A673 (cell line): Measurements from ENCODE around the gene SEMA4D. TPM values are rescaled to one million over a fixed set of nuclear protein-coding genes. Genes with fewer than 3 reads are reported as not detected.

Experiments
- Bru-seq: library from RNA; stranded (reverse); fragments of 400-500 nt; gene quantifications from one replicate; lab custom pipeline; 2021; lab: Mats Ljungman, UMichigan
- BruChase-seq, 2 experiments: library from RNA; stranded (reverse); fragments of 400-500 nt; gene quantifications; one replicate each; lab custom pipeline; 2021; lab: Mats Ljungman, UMichigan
- BruUV-seq: library from RNA; stranded (reverse); fragments of 400-500 nt; replicated peaks from 2 replicates; lab custom pipeline; 2021; lab: Mats Ljungman, UMichigan
- CTCF ChIA-PET: fragments of 300-600 bp; sonication (Branson Sonifier 250); formaldehyde crosslinking; loops from one replicate; lab custom pipeline; 2022; ENCODE audit warnings: antibody characterized with exemption; lab: Charles Lee
- POLR2A ChIA-PET: fragments of 300-600 bp; sonication (Branson Sonifier 250); formaldehyde crosslinking; loops from one replicate; lab custom pipeline; 2022; ENCODE audit warnings: antibody characterized with exemption; ENCODE audit not compliant: low non-redundant PET; lab: Charles Lee
- DNase-seq: peaks from one replicate; pipeline ENCODE4 v3.0.0-alpha.2; 2015; ENCODE audit warnings: low spot score
- H3K27ac ChIP-seq: fragments of 200-600 bp; sonication (generic); 2 replicates; pipeline ENCODE4 v1.5.1; 2016; ENCODE audit warnings: mixed run types, low read depth, mild to moderate bottlenecking, mixed read lengths, antibody characterized with exemption, low read length; ENCODE audit not compliant: poor library complexity, severe bottlenecking
- H3K27me3 ChIP-seq: fragments of 200-600 bp; sonication (generic); replicated peaks from 2 replicates; pipeline ENCODE4 v1.6.1; 2017; ENCODE audit warnings: mixed run types, low read depth, mild to moderate bottlenecking, mixed read lengths, antibody characterized with exemption, low read length; ENCODE audit not compliant: insufficient read depth, poor library complexity
- H3K36me3 ChIP-seq: fragments of 200-600 bp; sonication (generic); 2 replicates; pipeline ENCODE4 v1.6.1; 2016; ENCODE audit warnings: mixed run types, mild to moderate bottlenecking, mixed read lengths, antibody characterized with exemption, low read length; ENCODE audit not compliant: insufficient read depth, poor library complexity, severe bottlenecking
- H3K4me1 ChIP-seq: fragments of 200-600 bp; sonication (generic); 2 replicates; pipeline ENCODE4 v1.6.1; 2017; ENCODE audit warnings: mixed run types, mild to moderate bottlenecking, mixed read lengths, antibody characterized with exemption, low read length; ENCODE audit not compliant: insufficient read depth, poor library complexity, severe bottlenecking
- H3K4me3 ChIP-seq: fragments of 200-600 bp; sonication (generic); 2 replicates; pipeline ENCODE4 v1.5.1; 2016; ENCODE audit warnings: low read depth, mixed run types, mild to moderate bottlenecking, mixed read lengths, low read length; ENCODE audit not compliant: poor library complexity, severe bottlenecking
- H3K9me3 ChIP-seq: fragments of 200-600 bp; sonication (generic); 2 replicates; pipeline ENCODE4 v1.6.1; 2016; ENCODE audit warnings: mixed run types, low read depth, mild to moderate bottlenecking, mixed read lengths, antibody characterized with exemption, low read length; ENCODE audit not compliant: poor library complexity, severe bottlenecking
- EZH2 ChIP-seq: fragments of 200-600 bp; sonication (generic); IDR thresholded peaks from 2 replicates; pipeline ENCODE4 v1.6.1; 2017; ENCODE audit warnings: borderline replicate concordance, low read depth, mild to moderate bottlenecking, mixed read lengths, antibody characterized with exemption, low read length; ENCODE audit not compliant: poor library complexity, severe bottlenecking
- intact Hi-C: fragments of 100-400 bp; cut with micrococcal nuclease; formaldehyde crosslinking; loops from one replicate; pipeline ENCODE4 v1.10.0; 2022; ENCODE audit not compliant: unreplicated experiment
- long read RNA-seq: library from polyadenylated mRNA; stranded (forward); transcript quantifications from one replicate; pipeline ENCODE4 v2.0.0, GENCODE V29; 2022
- total RNA-seq: library from RNA; stranded (reverse); gene quantifications from 2 replicates; pipeline ENCODE4 v1.2.3, GENCODE V29; 2021
- TF ChIP-seq, protein P1 (sequence below): fragments of 300-800, 200-600 bp; sonication (generic); conservative IDR thresholded peaks from 2 replicates; pipeline ENCODE4 v1.5.1; 2017; ENCODE audit warnings: low read depth, mild to moderate bottlenecking, antibody characterized with exemption, low read length, moderate library complexity, mixed read lengths

The SEMA4D gene, protein sequence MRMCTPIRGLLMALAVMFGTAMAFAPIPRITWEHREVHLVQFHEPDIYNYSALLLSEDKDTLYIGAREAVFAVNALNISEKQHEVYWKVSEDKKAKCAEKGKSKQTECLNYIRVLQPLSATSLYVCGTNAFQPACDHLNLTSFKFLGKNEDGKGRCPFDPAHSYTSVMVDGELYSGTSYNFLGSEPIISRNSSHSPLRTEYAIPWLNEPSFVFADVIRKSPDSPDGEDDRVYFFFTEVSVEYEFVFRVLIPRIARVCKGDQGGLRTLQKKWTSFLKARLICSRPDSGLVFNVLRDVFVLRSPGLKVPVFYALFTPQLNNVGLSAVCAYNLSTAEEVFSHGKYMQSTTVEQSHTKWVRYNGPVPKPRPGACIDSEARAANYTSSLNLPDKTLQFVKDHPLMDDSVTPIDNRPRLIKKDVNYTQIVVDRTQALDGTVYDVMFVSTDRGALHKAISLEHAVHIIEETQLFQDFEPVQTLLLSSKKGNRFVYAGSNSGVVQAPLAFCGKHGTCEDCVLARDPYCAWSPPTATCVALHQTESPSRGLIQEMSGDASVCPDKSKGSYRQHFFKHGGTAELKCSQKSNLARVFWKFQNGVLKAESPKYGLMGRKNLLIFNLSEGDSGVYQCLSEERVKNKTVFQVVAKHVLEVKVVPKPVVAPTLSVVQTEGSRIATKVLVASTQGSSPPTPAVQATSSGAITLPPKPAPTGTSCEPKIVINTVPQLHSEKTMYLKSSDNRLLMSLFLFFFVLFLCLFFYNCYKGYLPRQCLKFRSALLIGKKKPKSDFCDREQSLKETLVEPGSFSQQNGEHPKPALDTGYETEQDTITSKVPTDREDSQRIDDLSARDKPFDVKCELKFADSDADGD
- 14.2 and 16.7 TPM in 2 replicates for total RNA-seq
- Bru-seq, nascent RNA = percentile 52 among the genes with signal in this experiment
- percentile 51 among the genes with signal in this experiment for BruChase-seq, experiment 1, labeled RNA remaining after a 2-hour chase
- BruChase-seq, experiment 2, labeled RNA remaining after a 6-hour chase = percentile 55 among the genes with signal in this experiment
- long read RNA-seq, full-length matches to known transcripts = 6 of 16 reads
- long read RNA-seq, partial matches to known transcripts = 4 of 16 reads
- long read RNA-seq, other reads (novel, unspliced or antisense) = 6 of 16 reads

DNA sequence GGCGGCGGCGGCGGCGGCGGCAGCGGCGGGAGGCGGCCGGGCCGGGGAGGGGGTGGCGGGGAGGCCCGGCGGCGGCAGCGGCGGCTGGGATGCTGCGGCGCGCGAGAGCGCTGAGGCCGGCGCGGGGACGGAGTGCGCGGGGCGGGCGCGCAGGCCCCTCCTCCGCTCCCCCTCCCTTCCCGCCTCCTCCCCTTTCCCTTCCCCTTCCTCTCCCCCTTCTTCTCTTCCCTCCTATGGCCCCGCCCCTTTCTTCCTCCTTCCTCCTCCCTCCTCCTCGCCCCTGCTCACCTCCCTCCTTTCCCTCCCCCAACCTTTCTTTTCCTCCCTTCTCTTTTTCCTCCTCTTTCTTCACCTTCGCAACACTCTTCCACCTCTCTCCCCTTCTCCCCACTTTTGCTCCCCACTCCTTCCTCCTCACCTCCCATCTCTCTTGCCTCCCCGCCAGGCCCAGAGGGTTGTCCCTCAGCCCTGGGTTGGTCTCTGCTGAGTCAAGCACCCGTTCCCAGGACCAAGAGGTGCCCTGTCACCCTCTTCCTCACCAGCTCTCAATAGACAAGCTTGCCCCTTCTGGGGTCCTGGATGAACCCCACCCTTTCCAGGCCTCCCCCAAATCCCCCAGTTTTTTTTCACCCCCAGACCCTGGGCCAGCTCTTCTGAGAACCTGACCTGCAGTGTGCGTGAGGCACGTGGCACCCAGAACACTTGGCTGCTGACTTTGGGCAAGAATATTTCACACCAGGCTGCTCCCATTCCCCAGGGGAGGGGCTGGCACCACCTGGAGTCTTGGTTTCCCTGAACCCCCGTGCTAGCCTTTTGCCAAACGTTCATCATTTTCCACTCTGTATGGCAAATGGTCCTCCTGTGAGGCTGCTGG is at the start of gene SEMA4D:
Gene SEMA4D, minus strand, starts transcription at position 136 of the 874 bp plus-strand sequence. CDS start 92,657 bp downstream, outside the sequence.
- BruUV-seq = no TSS peak
- TF ChIP-seq EZH2 = no peak
- TF ChIP-seq, protein P1, sequence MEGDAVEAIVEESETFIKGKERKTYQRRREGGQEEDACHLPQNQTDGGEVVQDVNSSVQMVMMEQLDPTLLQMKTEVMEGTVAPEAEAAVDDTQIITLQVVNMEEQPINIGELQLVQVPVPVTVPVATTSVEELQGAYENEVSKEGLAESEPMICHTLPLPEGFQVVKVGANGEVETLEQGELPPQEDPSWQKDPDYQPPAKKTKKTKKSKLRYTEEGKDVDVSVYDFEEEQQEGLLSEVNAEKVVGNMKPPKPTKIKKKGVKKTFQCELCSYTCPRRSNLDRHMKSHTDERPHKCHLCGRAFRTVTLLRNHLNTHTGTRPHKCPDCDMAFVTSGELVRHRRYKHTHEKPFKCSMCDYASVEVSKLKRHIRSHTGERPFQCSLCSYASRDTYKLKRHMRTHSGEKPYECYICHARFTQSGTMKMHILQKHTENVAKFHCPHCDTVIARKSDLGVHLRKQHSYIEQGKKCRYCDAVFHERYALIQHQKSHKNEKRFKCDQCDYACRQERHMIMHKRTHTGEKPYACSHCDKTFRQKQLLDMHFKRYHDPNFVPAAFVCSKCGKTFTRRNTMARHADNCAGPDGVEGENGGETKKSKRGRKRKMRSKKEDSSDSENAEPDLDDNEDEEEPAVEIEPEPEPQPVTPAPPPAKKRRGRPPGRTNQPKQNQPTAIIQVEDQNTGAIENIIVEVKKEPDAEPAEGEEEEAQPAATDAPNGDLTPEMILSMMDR = no peak
- ChIA-PET POLR2A (no interaction called here), CTCF (no interaction called here)
- H3K4me1 ChIP-seq = no peaks in the 10 kb centered on the region
- H3K27ac ChIP-seq = peak within 1 kb of the TSS; percentile 19
- DNase-seq = peak; percentile 83
- H3K9me3 ChIP-seq = no peaks in the 10 kb centered on the region
- no peaks in the 10 kb centered on the region for H3K36me3 ChIP-seq
- intact Hi-C loops = no loop called here
- H3K27me3 ChIP-seq = no peaks in the 10 kb centered on the region
- H3K4me3 ChIP-seq = peak within 1 kb of the TSS; percentile 76

GRCh38 chr9:89547000-89547399 is 49.1 kb upstream of the SEMA4D start:
- BruUV-seq = no TSS peak
- ChIA-PET POLR2A (no interaction called here), CTCF (no interaction called here)
- Histone ChIP-seq H3K4me3 (no peak overlapping the region), H3K4me1 (no peaks in the 10 kb centered on the region), H3K27ac (no peak overlapping the region), H3K9me3 (peaks cover 9% of the 10 kb centered on the region), H3K27me3 (no peaks in the 10 kb centered on the region), H3K36me3 (no peaks in the 10 kb centered on the region)
- intact Hi-C loops = loop anchor here (10.0 kb wide), 2 partner anchors 102 to 192 kb away; no protein-coding TSS in a partner anchor
- no peak for TF ChIP-seq EZH2
- TF ChIP-seq, protein P1 = no peak
- no peak for DNase-seq
